ENCODE measurements around the gene H19. TPM values are rescaled to one million over a fixed set of nuclear protein-coding genes. Genes with fewer than 3 reads are reported as not detected.

H19 gene
- total RNA-seq, 1 donor from 2014 or later, result 0.52 TPM

DNA sequence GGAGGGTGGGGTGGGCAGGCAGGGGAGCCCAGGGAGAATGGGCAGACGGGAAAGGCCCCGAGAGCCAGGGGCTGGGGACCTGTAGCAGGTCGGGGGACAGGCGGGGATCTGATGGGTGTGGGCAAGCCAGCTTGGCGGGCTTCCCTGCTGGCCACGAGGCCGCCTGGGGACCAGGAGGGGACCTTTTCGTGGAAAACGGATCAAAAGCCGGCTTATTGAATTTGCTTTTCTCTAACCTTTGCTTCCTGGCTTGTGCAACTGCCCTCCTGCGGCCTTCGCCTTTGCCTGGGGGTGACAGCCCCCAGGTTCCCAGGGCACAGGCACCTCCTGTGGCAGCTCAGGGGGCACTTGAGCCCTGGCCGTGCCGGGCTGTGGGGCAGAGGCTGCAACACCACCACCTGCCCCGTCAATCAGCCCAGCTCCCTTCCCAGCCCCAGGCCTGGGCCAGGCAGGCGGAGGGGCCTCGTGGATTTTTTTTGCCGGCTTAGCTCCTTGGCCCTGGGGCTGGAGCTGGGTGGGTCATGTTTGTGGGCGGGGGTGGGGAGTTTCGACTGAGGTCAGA is 41.6 kb upstream of the H19 start:
- peaks cover 3% of the 10 kb centered on the region for H3K27me3 ChIP-seq (ENCODE audit: insufficient read depth, low read length)
- no peak overlapping the region for H2AFZ ChIP-seq (ENCODE audit: low read depth, low read length)
- H3K9me3 ChIP-seq (ENCODE audit: insufficient read depth, low read depth, low read length), result no peaks in the 10 kb centered on the region
- H3K4me1 ChIP-seq (ENCODE audit: insufficient read depth, low read length), result no peaks in the 10 kb centered on the region
- H3K79me2 ChIP-seq (ENCODE audit: insufficient read depth, low read length), result no peaks in the 10 kb centered on the region
- no peaks in the 10 kb centered on the region for H3K36me3 Mint-ChIP-seq (ENCODE audit: low read depth, unreplicated experiment)
- H3K9me3 Mint-ChIP-seq (ENCODE audit: unreplicated experiment), result no peaks in the 10 kb centered on the region
- no peak overlapping the region for H3K9ac ChIP-seq (ENCODE audit: low read length)
- no peak overlapping the region for H3K27ac ChIP-seq (ENCODE audit: low read depth, low read length)
- H3K27me3 Mint-ChIP-seq (ENCODE audit: low read depth, unreplicated experiment), result no peaks in the 10 kb centered on the region
- no peaks in the 10 kb centered on the region for H3K36me3 ChIP-seq (ENCODE audit: insufficient read depth, low read length)
- H3K4me1 Mint-ChIP-seq (ENCODE audit: low read depth, unreplicated experiment), result no peaks in the 10 kb centered on the region
- no peak overlapping the region for H3K4me2 ChIP-seq (ENCODE audit: low read length)
- no peak overlapping the region for H3K4me3 Mint-ChIP-seq (ENCODE audit: unreplicated experiment)
- DNase-seq (ENCODE audit: low read depth) (no peak), FAIRE-seq (no peak)
- TF ChIP-seq EZH2 (IDR thresholded peaks at IDR 0.05; ENCODE audit: insufficient read depth, low read length), result no peak
- TF ChIP-seq, protein P1, sequence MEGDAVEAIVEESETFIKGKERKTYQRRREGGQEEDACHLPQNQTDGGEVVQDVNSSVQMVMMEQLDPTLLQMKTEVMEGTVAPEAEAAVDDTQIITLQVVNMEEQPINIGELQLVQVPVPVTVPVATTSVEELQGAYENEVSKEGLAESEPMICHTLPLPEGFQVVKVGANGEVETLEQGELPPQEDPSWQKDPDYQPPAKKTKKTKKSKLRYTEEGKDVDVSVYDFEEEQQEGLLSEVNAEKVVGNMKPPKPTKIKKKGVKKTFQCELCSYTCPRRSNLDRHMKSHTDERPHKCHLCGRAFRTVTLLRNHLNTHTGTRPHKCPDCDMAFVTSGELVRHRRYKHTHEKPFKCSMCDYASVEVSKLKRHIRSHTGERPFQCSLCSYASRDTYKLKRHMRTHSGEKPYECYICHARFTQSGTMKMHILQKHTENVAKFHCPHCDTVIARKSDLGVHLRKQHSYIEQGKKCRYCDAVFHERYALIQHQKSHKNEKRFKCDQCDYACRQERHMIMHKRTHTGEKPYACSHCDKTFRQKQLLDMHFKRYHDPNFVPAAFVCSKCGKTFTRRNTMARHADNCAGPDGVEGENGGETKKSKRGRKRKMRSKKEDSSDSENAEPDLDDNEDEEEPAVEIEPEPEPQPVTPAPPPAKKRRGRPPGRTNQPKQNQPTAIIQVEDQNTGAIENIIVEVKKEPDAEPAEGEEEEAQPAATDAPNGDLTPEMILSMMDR (IDR thresholded peaks at IDR 0.05; ENCODE audit: insufficient read depth, low read depth, low read length), result no peak
- H3K4me3 ChIP-seq (ENCODE audit: insufficient read depth, low read depth, low read length), result no peak overlapping the region
- no peaks in the 10 kb centered on the region for H4K20me1 ChIP-seq (ENCODE audit: insufficient read depth, low read length)
- H3K27ac Mint-ChIP-seq (ENCODE audit: unreplicated experiment), result no peak overlapping the region

DNA sequence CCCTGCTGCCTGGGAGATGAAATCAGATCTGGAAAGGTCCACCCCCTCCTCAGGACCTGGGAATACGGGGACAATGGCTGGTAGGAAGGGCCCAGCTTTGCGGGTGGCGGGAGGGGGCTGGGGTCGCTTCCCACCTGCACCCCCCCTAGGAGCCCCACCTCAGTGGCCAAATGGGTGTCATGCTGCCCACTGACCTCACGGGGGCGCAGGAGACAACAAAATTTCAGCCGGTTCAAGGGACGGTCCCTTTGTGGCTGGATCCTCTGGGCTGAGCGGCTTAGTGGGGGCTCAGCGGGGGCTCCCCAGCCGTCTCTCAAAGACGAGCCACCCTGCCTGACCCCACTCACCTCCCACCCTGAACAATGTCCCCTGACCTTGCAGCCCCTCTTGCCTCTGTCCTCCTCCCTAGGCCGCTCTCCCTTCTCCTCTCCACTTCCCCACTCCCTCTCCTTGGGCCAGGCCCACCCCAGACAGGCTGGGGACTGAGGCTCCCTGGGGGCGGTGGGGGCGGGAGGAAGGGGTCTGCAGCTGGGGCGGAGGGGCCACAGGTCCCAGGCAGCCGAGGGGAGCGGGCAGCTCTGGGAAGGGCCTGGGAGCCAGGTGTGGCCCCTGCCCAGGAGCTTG is 39.3 kb upstream of the H19 start:
- H2AFZ ChIP-seq (ENCODE audit: low read depth, low read length), result no peak overlapping the region
- no peaks in the 10 kb centered on the region for H3K79me2 ChIP-seq (ENCODE audit: insufficient read depth, low read length)
- TF ChIP-seq EZH2 (IDR thresholded peaks at IDR 0.05; ENCODE audit: insufficient read depth, low read length), result no peak
- TF ChIP-seq, protein P1 (IDR thresholded peaks at IDR 0.05; ENCODE audit: insufficient read depth, low read depth, low read length), result no peak
- H3K4me3 ChIP-seq (ENCODE audit: insufficient read depth, low read depth, low read length), result no peak overlapping the region
- Mint-ChIP-seq H3K4me1 (ENCODE audit: low read depth, unreplicated experiment) (no peaks in the 10 kb centered on the region), H3K36me3 (ENCODE audit: low read depth, unreplicated experiment) (no peaks in the 10 kb centered on the region), H3K27me3 (ENCODE audit: low read depth, unreplicated experiment) (no peaks in the 10 kb centered on the region), H3K9me3 (ENCODE audit: unreplicated experiment) (no peaks in the 10 kb centered on the region), H3K27ac (ENCODE audit: unreplicated experiment) (no peak overlapping the region), H3K4me3 (ENCODE audit: unreplicated experiment) (no peak overlapping the region)
- H3K4me2 ChIP-seq (ENCODE audit: low read length), result no peak overlapping the region
- no peaks in the 10 kb centered on the region for H3K36me3 ChIP-seq (ENCODE audit: insufficient read depth, low read length)
- no peaks in the 10 kb centered on the region for H3K9me3 ChIP-seq (ENCODE audit: insufficient read depth, low read depth, low read length)
- no peak overlapping the region for H3K27ac ChIP-seq (ENCODE audit: low read depth, low read length)
- no peak for DNase-seq (ENCODE audit: low read depth)
- no peaks in the 10 kb centered on the region for H3K4me1 ChIP-seq (ENCODE audit: insufficient read depth, low read length)
- no peaks in the 10 kb centered on the region for H4K20me1 ChIP-seq (ENCODE audit: insufficient read depth, low read length)
- no peaks in the 10 kb centered on the region for H3K27me3 ChIP-seq (ENCODE audit: insufficient read depth, low read length)
- no peak overlapping the region for H3K9ac ChIP-seq (ENCODE audit: low read length)
- FAIRE-seq, result no peak

DNA sequence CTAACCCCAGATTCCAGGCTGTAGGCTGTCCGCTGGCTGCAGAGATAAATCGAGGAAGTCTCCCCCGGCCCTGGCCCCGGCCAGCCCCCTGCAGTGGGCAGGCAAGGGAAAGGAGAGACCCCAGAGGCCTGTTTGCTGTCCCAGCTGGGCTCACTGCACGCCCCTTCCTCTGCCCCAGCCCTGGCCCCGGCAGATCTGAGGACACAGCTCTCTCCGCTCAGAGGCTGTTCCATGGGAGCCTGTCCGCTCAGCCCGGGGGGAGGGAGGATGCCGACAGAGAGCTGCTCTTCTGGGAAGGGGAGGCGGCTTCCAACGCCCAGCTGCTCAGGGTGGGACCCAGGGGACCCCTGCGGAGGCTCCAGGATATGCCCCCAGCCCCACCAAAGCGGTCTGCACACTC is 37.7 kb upstream of the H19 start:
- TF ChIP-seq, protein P1 (IDR thresholded peaks at IDR 0.05; ENCODE audit: insufficient read depth, low read depth, low read length), result no peak
- no peak for TF ChIP-seq EZH2 (IDR thresholded peaks at IDR 0.05; ENCODE audit: insufficient read depth, low read length)
- Histone ChIP-seq H3K27me3 (ENCODE audit: insufficient read depth, low read length) (no peaks in the 10 kb centered on the region), H3K27ac (ENCODE audit: low read depth, low read length) (no peak overlapping the region), H3K79me2 (ENCODE audit: insufficient read depth, low read length) (no peaks in the 10 kb centered on the region), H3K4me1 (ENCODE audit: insufficient read depth, low read length) (no peaks in the 10 kb centered on the region), H3K4me2 (ENCODE audit: low read length) (no peak overlapping the region), H4K20me1 (ENCODE audit: insufficient read depth, low read length) (no peaks in the 10 kb centered on the region), H3K36me3 (ENCODE audit: insufficient read depth, low read length) (no peaks in the 10 kb centered on the region), H3K9me3 (ENCODE audit: insufficient read depth, low read depth, low read length) (no peaks in the 10 kb centered on the region), H3K4me3 (ENCODE audit: insufficient read depth, low read depth, low read length) (no peak overlapping the region), H2AFZ (ENCODE audit: low read depth, low read length) (no peak overlapping the region), H3K9ac (ENCODE audit: low read length) (no peak overlapping the region)
- DNase-seq (ENCODE audit: low read depth) (no peak), FAIRE-seq (no peak)
- Mint-ChIP-seq H3K27me3 (ENCODE audit: low read depth, unreplicated experiment) (no peaks in the 10 kb centered on the region), H3K36me3 (ENCODE audit: low read depth, unreplicated experiment) (no peaks in the 10 kb centered on the region), H3K4me1 (ENCODE audit: low read depth, unreplicated experiment) (no peaks in the 10 kb centered on the region), H3K27ac (ENCODE audit: unreplicated experiment) (no peak overlapping the region), H3K9me3 (ENCODE audit: unreplicated experiment) (no peaks in the 10 kb centered on the region), H3K4me3 (ENCODE audit: unreplicated experiment) (no peak overlapping the region)
